K562 (cell line): ENCODE results near the gene TJAP1. TPM values are rescaled to one million over a fixed set of nuclear protein-coding genes. Genes with fewer than 3 reads are reported as not detected.

Source experiments
- ATAC-seq: fragments of 200-7000 bp; cut with Tn5 transposase; 3 replicates; pipeline ENCODE4 v1.9.1; 2020; ENCODE audit warnings: moderate library complexity
- BruUV-seq: library from RNA; stranded (reverse); fragments of 400-500 nt; replicated peaks from 2 replicates; lab custom pipeline; 2021; lab: Mats Ljungman, UMichigan
- CTCF ChIA-PET: fragments of 300-600 bp; formaldehyde crosslinking; extraction: SDS; loops from one replicate; lab custom pipeline; 2021; ENCODE audit warnings: low intra/inter-chr PET ratio; lab: Yijun Ruan, JAX
- POLR2A ChIA-PET: fragments of 300-600, 350-650 bp; sonication (Branson Sonifier 250); formaldehyde crosslinking; extraction: SDS; loops from one replicate; lab custom pipeline; 2021; ENCODE audit warnings: antibody characterized with exemption, inconsistent platforms; lab: Yijun Ruan, JAX
- DNase-seq, 4 experiments: peaks; one replicate each; pipeline versions ENCODE4 v3.0.0 to v3.0.0-alpha.2; 2011 to 2018; ENCODE audit warnings: low spot score in 3 of 4, mixed read lengths in 3 of 4; ENCODE audit errors: extremely low read depth in 1 of 4
- FAIRE-seq: peaks from 2 replicates; lab custom pipeline; 2011; peaks lifted over from hg19 to GRCh38; lab: Jason Lieb, UNC
- H2AFZ ChIP-seq: 2 replicates; pipeline ENCODE4 v1.6.0; 2011; ENCODE audit warnings: low read depth, low read length, control low read depth, inconsistent platforms
- H3K27ac ChIP-seq: fragments of 200-600 bp; 3 replicates; pipeline ENCODE4 v1.8.0; 2011; ENCODE audit warnings: low read depth, mild to moderate bottlenecking, control low read depth, inconsistent platforms, low read length, moderate library complexity, mixed read lengths; ENCODE audit errors: extremely low read depth
- H3K27me3 ChIP-seq, 2 experiments: fragments of 300-600 bp in 1 of 2; 2 replicates in 1 of 2; 3 replicates in 1 of 2; pipeline versions ENCODE4 v1.6.0 to v1.8.0; 2011; ENCODE audit warnings: inconsistent platforms in 2 of 2, low read length in 2 of 2, mild to moderate bottlenecking in 1 of 2, mixed read lengths in 1 of 2, moderate library complexity in 1 of 2; ENCODE audit not compliant: control insufficient read depth in 2 of 2, insufficient read depth in 2 of 2
- H3K36me3 ChIP-seq: fragments of 300-600 bp; 3 replicates; pipeline ENCODE4 v1.8.0; 2011; ENCODE audit warnings: mild to moderate bottlenecking, low read length, inconsistent platforms; ENCODE audit not compliant: control insufficient read depth, insufficient read depth
- H3K4me1 ChIP-seq, 2 experiments: fragments of 200-600 bp in 1 of 2; replicated peaks in 1 of 2; 2 replicates in 1 of 2; 3 replicates in 1 of 2; pipeline versions ENCODE4 v1.5.1 to v1.8.0; 2011; ENCODE audit warnings: inconsistent platforms in 2 of 2, low read length in 2 of 2, mild to moderate bottlenecking in 1 of 2, mixed read lengths in 1 of 2, moderate library complexity in 1 of 2; ENCODE audit not compliant: control insufficient read depth in 2 of 2, insufficient read depth in 2 of 2
- H3K4me2 ChIP-seq: 2 replicates; pipeline ENCODE4 v1.6.1; 2011; ENCODE audit warnings: low read length, control low read depth, inconsistent platforms, mixed read lengths; ENCODE audit not compliant: insufficient read depth
- H3K4me3 ChIP-seq: fragments of 200-600 bp; sonication (generic), shearing (Covaris generic); 2 replicates; pipeline ENCODE4 v1.5.1; 2016; ENCODE audit warnings: control low read depth, inconsistent platforms
- H3K79me2 ChIP-seq: fragments of 200-600 bp; 3 replicates; pipeline ENCODE4 v1.8.0; 2011; ENCODE audit warnings: low read length, inconsistent platforms; ENCODE audit not compliant: control insufficient read depth, insufficient read depth
- H3K9ac ChIP-seq, 2 experiments: 2 replicates each; pipeline versions ENCODE4 v1.6.0 to v1.6.1; 2011; ENCODE audit warnings: low read depth in 2 of 2, low read length in 2 of 2, control low read depth in 1 of 2, inconsistent platforms in 1 of 2, mild to moderate bottlenecking in 1 of 2, mixed read lengths in 1 of 2; ENCODE audit not compliant: insufficient read depth in 1 of 2
- H3K9me1 ChIP-seq: one replicate; pipeline ENCODE4 v1.6.0; 2011; ENCODE audit warnings: inconsistent platforms, mild to moderate bottlenecking, low read length, moderate library complexity; ENCODE audit not compliant: control insufficient read depth, insufficient read depth
- H3K9me3 ChIP-seq: replicated peaks from 2 replicates; pipeline ENCODE4 v1.5.1; 2011; ENCODE audit warnings: low read depth, low read length, inconsistent platforms; ENCODE audit not compliant: control insufficient read depth, insufficient read depth
- H4K20me1 ChIP-seq: replicated peaks from 2 replicates; pipeline ENCODE4 v1.6.1; 2011; ENCODE audit warnings: low read length, inconsistent platforms, mixed read lengths; ENCODE audit not compliant: control insufficient read depth, insufficient read depth
- ETV5 ChIP-seq: sonication (generic); formaldehyde crosslinking; IDR thresholded peaks from 2 replicates; pipeline ENCODE4 v1.4.0; 2020; ENCODE audit warnings: low read depth, mild to moderate bottlenecking, missing genetic modification reagents
- KAT7 ChIP-seq: sonication (generic); formaldehyde crosslinking; IDR thresholded peaks from 2 replicates; pipeline ENCODE4 v1.8.0; 2022; ENCODE audit warnings: missing genetic modification reagents, mild to moderate bottlenecking, borderline replicate concordance
- NCOA2 ChIP-seq, 2 experiments: fragments of 450-650 bp; IDR thresholded peaks; 2 replicates each; pipeline ENCODE4 v1.6.1; 2018; ENCODE audit warnings: mild to moderate bottlenecking in 2 of 2, moderate library complexity in 1 of 2; ENCODE audit not compliant: partially characterized antibody in 2 of 2
- POLR2G ChIP-seq: fragments of 200-400 bp; formaldehyde crosslinking; IDR thresholded peaks from 2 replicates; pipeline ENCODE4 v1.6.1; 2017; ENCODE audit warnings: low read depth, mild to moderate bottlenecking, antibody characterized with exemption, low read length, moderate library complexity
- PPARD ChIP-seq: fragments of 250-450 bp; sonication (Bioruptor Pico); IDR thresholded peaks from 2 replicates; pipeline ENCODE4 v1.8.0; 2022; ENCODE audit warnings: inconsistent platforms, mild to moderate bottlenecking, moderate library complexity
- WGBS: fragments of 100-300 bp; shearing (Covaris generic); methylation state at CpG from one replicate; pipeline ENCODE4 v1.1.6; 2016; ENCODE audit warnings: low coverage, mixed read lengths; ENCODE audit not compliant: insufficient coverage; ENCODE audit errors: missing lambda C conversion rate; 5-methylcytosine and 5-hydroxymethylcytosine counted together
- in situ Hi-C: fragments of 300-500 bp; cut with MboI; formaldehyde crosslinking; loops from 4 replicates; pipeline ENCODE4 v1.15.0; 2018; ENCODE audit warnings: inconsistent platforms, mixed read lengths
- intact Hi-C: fragments of 100-400 bp; cut with micrococcal nuclease; formaldehyde crosslinking; loops from 2 replicates; pipeline ENCODE4 v1.14.2; 2022
- polyA plus RNA-seq, 8 experiments: library from polyadenylated mRNA; depleted of rRNA in 4 of 8; stranded (reverse) in 5 of 8; unstranded in 3 of 8; fragments of >200 nt; fragmentation: Nextera tagmentation in 2 of 8; fragmentation: Illumina TruSeq in 1 of 8; extraction: Ambion mirVana in 2 of 8; extraction: Trizol in 1 of 8; gene quantifications; 2 replicates each; pipeline versions ENCODE4 v1.2.1 to v1.2.3, GENCODE V29; 2011 to 2014; ENCODE audit warnings: inconsistent platforms in 1 of 8, missing spikeins in 1 of 8
- total RNA-seq, 7 experiments: library from RNA; depleted of rRNA in 6 of 7; stranded (reverse); fragments of >200 nt in 6 of 7; fragmentation: Illumina TruSeq in 2 of 7; extraction: Trizol in 2 of 7; gene quantifications; 2 replicates each; pipeline versions ENCODE4 v1.2.1 to v1.2.3, GENCODE V29; 2011 to 2021; ENCODE audit warnings: low replicate concordance in 1 of 7
- TF ChIP-seq, protein P1 (sequence below): fragments of 250-450 bp; sonication (Bioruptor Pico); IDR thresholded peaks from 2 replicates; pipeline ENCODE4 v1.8.0; 2022; ENCODE audit warnings: moderate library complexity, mild to moderate bottlenecking, inconsistent platforms
- TF ChIP-seq, protein P2 (sequence below): fragments of 450-650 bp; formaldehyde crosslinking; IDR thresholded peaks from 2 replicates; pipeline ENCODE4 v1.4.0; 2020; ENCODE audit warnings: mild to moderate bottlenecking, mixed read lengths

Gene TJAP1
- total and polyA plus RNA-seq, 9 of the 15 experiments (the other 6 are each of a cell fraction or from before 2014, with no cell fraction given) = 0.06 to 35.8 (median 16.2) TPM

DNA sequence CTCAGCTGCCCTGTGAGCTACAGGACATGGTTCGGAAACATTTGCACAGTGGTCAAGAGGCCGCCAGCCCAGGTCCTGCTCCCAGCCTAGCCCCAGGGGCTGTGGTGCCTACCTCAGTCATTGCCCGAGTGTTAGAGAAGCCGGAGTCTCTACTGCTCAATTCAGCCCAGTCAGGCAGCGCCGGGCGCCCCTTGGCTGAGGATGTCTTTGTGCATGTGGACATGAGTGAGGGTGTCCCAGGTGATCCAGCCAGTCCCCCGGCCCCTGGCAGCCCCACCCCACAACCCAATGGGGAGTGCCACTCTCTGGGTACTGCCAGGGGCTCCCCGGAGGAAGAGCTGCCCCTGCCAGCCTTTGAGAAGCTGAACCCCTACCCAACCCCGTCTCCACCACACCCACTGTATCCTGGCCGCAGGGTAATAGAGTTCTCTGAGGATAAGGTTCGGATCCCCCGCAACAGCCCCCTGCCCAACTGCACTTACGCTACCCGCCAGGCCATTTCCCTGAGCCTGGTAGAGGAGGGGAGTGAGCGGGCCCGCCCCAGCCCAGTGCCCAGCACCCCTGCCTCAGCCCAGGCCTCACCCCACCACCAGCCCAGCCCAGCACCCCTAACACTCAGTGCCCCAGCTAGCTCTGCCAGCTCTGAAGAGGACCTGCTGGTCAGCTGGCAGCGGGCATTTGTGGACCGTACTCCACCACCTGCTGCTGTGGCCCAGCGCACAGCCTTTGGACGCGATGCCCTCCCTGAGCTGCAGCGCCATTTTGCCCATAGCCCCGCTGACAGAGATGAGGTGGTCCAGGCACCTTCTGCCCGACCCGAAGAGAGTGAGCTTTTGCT lies 27.6 kb downstream of the TJAP1 start:
- Histone ChIP-seq H3K4me3 (no peak overlapping the region), H2AFZ (no peak overlapping the region), H3K9me3 (no peaks in the 10 kb centered on the region), H3K79me2 (no peaks in the 10 kb centered on the region), H3K36me3 (peaks cover 55% of the 10 kb centered on the region; the same call in 2 of the 3 replicates), H3K9me1 (no peaks in the 10 kb centered on the region), H3K4me1 (peaks cover 10 to 35% of the 10 kb centered on the region in 2 experiments; a peak in 4 of 5 replicates), H3K27me3 (peaks cover 0 to 6% of the 10 kb centered on the region in 2 experiments; a peak in 2 of 5 replicates), H3K9ac (no peak overlapping the region), H3K27ac (no peak overlapping the region), H3K4me2 (no peak overlapping the region), H4K20me1 (peaks cover 12% of the 10 kb centered on the region; the same call in 1 of the 2 replicates)
- TF ChIP-seq NCOA2 (IDR thresholded peaks at IDR 0.05; ENCODE audit: partially characterized antibody in 2 of 2) (no peak), KAT7 (CRISPR knock-in tag) (no peak), PPARD (CRISPR knock-in tag) (no peak), POLR2G (0 out of 2 replicates have a peak, but pooled peaks have one; percentile 17), ETV5 (CRISPR knock-in tag) (no peak)
- TF ChIP-seq, protein P1, sequence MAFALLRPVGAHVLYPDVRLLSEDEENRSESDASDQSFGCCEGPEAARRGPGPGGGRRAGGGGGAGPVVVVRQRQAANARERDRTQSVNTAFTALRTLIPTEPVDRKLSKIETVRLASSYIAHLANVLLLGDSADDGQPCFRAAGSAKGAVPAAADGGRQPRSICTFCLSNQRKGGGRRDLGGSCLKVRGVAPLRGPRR (CRISPR knock-in tag) = no peak
- TF ChIP-seq, protein P2, sequence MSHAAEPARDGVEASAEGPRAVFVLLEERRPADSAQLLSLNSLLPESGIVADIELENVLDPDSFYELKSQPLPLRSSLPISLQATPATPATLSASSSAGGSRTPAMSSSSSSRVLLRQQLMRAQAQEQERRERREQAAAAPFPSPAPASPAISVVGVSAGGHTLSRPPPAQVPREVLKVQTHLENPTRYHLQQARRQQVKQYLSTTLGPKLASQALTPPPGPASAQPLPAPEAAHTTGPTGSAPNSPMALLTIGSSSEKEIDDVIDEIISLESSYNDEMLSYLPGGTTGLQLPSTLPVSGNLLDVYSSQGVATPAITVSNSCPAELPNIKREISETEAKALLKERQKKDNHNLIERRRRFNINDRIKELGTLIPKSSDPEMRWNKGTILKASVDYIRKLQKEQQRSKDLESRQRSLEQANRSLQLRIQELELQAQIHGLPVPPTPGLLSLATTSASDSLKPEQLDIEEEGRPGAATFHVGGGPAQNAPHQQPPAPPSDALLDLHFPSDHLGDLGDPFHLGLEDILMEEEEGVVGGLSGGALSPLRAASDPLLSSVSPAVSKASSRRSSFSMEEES = no peak
- WGBS = 92% methylated on average over 20 of the region's 26 CpGs
- in situ Hi-C loops (no loop called here), intact Hi-C loops (no loop called here)
- no TSS peak for BruUV-seq
- no peak for ATAC-seq
- FAIRE-seq = no peak
- POLR2A ChIA-PET = interaction anchor here (1.5 to 6.2 kb wide), 2 partner anchors 12 to 242 kb away, joined by 7 to 54 read pairs; no protein-coding TSS in a partner anchor
- no peak for DNase-seq
- CTCF ChIA-PET = interaction anchor here (1.2 to 1.7 kb wide), 2 partner anchors 49 to 240 kb away, joined by 3 to 6 read pairs; partner anchors contain the start of gene DLK2
